Measurements from ENCODE around the gene RUNX1.

Gene RUNX1

DNA sequence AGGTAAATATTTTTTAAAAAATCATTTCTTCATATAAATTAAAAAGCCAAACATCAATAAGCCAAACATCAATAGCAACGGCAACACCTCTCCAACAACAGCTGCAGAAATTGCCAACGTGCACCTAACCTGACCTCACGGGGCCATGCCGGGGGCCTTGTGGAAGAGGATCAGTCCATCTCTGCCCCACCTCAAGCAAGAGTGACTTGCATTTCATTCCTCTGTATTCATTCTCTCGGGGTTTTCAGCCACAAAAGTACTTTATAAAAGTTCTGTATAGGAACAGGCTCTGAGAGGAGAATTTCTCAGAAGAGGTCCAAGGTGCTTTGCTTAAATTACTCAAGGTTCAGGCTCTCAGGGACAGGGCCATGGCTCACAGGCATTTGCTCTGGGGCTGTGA is 100.9 kb downstream of the RUNX1 start:
- no peak for ATAC-seq
- TF ChIP-seq PPARA (CRISPR knock-in tag; IDR thresholded peaks at IDR 0.05; ENCODE audit: borderline replicate concordance) (no peak), CSDC2 (CRISPR knock-in tag; IDR thresholded peaks at IDR 0.05) (no peak), OSR1 (CRISPR knock-in tag; IDR thresholded peaks at IDR 0.05) (no peak), ISL1 (CRISPR knock-in tag; IDR thresholded peaks at IDR 0.05) (no peak), ZFP3 (CRISPR knock-in tag; IDR thresholded peaks at IDR 0.05) (no peak), ZNF8 (CRISPR knock-in tag; IDR thresholded peaks at IDR 0.05) (no peak), ZNF70 (CRISPR knock-in tag; IDR thresholded peaks at IDR 0.05) (no peak)
- TF ChIP-seq, protein P1, sequence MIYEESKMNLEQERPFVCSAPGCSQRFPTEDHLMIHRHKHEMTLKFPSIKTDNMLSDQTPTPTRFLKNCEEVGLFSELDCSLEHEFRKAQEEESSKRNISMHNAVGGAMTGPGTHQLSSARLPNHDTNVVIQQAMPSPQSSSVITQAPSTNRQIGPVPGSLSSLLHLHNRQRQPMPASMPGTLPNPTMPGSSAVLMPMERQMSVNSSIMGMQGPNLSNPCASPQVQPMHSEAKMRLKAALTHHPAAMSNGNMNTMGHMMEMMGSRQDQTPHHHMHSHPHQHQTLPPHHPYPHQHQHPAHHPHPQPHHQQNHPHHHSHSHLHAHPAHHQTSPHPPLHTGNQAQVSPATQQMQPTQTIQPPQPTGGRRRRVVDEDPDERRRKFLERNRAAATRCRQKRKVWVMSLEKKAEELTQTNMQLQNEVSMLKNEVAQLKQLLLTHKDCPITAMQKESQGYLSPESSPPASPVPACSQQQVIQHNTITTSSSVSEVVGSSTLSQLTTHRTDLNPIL (CRISPR knock-in tag; IDR thresholded peaks at IDR 0.05; ENCODE audit: low read depth), result no peak
- TF ChIP-seq, protein P2, sequence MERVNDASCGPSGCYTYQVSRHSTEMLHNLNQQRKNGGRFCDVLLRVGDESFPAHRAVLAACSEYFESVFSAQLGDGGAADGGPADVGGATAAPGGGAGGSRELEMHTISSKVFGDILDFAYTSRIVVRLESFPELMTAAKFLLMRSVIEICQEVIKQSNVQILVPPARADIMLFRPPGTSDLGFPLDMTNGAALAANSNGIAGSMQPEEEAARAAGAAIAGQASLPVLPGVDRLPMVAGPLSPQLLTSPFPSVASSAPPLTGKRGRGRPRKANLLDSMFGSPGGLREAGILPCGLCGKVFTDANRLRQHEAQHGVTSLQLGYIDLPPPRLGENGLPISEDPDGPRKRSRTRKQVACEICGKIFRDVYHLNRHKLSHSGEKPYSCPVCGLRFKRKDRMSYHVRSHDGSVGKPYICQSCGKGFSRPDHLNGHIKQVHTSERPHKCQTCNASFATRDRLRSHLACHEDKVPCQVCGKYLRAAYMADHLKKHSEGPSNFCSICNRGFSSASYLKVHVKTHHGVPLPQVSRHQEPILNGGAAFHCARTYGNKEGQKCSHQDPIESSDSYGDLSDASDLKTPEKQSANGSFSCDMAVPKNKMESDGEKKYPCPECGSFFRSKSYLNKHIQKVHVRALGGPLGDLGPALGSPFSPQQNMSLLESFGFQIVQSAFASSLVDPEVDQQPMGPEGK (CRISPR knock-in tag; IDR thresholded peaks at IDR 0.05; ENCODE audit: borderline replicate concordance), result no peak

DNA sequence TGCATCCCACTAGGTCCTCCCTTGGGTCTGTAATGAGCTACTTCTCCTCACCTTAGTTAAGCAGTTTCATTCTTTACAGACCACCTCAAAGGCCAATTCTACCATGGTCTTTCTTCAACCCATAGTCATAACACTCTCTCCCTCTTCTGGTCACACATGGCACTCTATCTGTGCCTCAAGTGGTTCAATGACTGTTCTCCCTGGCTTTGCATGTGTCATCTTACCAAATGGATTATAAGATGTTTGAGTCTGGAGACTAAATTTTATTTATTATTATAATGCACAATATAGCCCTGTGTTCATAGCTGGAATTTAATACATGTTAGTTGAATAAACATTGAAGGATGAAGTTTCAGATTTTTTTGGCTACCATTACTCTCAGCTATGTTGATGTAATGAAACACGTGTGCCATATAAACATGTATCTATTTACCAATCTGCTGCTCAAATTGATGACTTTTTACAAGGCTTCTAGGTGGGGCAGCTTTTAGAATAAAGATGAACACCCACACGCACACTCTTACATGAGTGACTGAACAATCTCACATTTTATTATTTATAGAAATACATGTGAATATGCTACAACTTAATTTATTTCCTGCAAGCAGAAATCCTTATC is 102.1 kb downstream of the RUNX1 start:
- ATAC-seq, result no peak

DNA sequence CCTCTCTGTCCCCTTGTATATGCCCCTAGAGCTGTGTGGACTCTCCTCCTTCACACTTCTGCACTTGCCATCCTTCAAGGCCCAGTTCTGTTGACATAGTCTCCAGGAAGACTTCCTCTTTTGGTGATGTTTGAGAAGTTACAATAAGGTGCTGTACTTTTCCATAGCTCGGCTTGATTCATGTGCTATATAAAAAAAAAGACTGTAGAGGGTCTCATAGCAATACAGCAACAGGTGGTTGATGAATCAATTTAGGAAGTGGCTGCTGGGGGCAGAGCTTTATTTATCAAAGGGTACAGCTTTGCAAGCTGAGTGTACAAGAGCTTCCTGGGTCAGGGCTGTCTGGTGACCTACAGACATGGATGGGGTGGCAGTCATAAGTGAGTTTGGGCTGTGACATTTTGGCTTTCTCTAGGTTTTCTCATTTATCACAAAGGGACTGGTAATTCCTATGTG is 102.7 kb downstream of the RUNX1 start:
- ATAC-seq, result no peak

More for the DNA sequence above, 102.1 kb downstream of the RUNX1 start:
- TF ChIP-seq GLIS3 (CRISPR knock-in tag; IDR thresholded peaks at IDR 0.05) (no peak), CSDC2 (CRISPR knock-in tag; IDR thresholded peaks at IDR 0.05) (no peak)

DNA sequence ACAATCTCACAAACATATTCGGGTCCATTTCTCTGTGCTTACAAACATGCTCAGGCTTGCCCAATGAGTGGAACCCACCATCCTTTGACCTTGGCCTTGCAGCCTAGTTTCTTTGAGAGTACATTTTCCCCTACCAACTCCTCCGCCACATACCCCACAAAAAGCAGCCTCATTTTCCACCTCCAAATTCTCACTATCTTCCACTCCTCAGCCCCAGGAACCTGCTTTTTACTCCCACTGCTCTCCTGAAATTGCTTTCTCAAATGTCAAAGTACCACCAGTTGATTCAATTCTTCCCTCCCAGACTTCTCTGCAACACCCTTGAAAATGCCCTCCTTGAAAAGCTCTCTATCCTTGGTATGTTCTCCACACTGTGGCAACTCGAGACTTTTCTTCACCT is 103.8 kb downstream of the RUNX1 start:
- no peak for ATAC-seq

More for the DNA sequence above, 102.7 kb downstream of the RUNX1 start:
- TF ChIP-seq TCF4 (CRISPR knock-in tag; IDR thresholded peaks at IDR 0.05; ENCODE audit: borderline replicate concordance), result no peak
- no peak for TF ChIP-seq ZNF565 (CRISPR knock-in tag; conservative IDR thresholded peaks at IDR 0.05; ENCODE audit: low read depth)
- TF ChIP-seq BACH2 (CRISPR knock-in tag; IDR thresholded peaks at IDR 0.05; ENCODE audit: borderline replicate concordance), result no peak
- TF ChIP-seq ARNTL (CRISPR knock-in tag; IDR thresholded peaks at IDR 0.05; ENCODE audit: borderline replicate concordance, low read depth), result no peak

More for the DNA sequence above, 103.8 kb downstream of the RUNX1 start:
- TF ChIP-seq OSR1 (CRISPR knock-in tag; IDR thresholded peaks at IDR 0.05), result no peak
- no peak for TF ChIP-seq ZNF70 (CRISPR knock-in tag; IDR thresholded peaks at IDR 0.05)
- no peak for TF ChIP-seq TCF4 (CRISPR knock-in tag; IDR thresholded peaks at IDR 0.05; ENCODE audit: borderline replicate concordance)
- TF ChIP-seq GLIS3 (CRISPR knock-in tag; IDR thresholded peaks at IDR 0.05), result no peak
- TF ChIP-seq ZNF565 (CRISPR knock-in tag; conservative IDR thresholded peaks at IDR 0.05; ENCODE audit: low read depth), result no peak
- TF ChIP-seq ZFP30 (CRISPR knock-in tag; IDR thresholded peaks at IDR 0.05), result no peak
- TF ChIP-seq ZC3H10 (CRISPR knock-in tag; IDR thresholded peaks at IDR 0.05), result no peak
- no peak for TF ChIP-seq TOX (CRISPR knock-in tag; IDR thresholded peaks at IDR 0.05; ENCODE audit: borderline replicate concordance)
- TF ChIP-seq, protein P1 (CRISPR knock-in tag; IDR thresholded peaks at IDR 0.05; ENCODE audit: low read depth), result no peak
- no peak for TF ChIP-seq ARNTL (CRISPR knock-in tag; IDR thresholded peaks at IDR 0.05; ENCODE audit: borderline replicate concordance, low read depth)
- TF ChIP-seq, protein P3, sequence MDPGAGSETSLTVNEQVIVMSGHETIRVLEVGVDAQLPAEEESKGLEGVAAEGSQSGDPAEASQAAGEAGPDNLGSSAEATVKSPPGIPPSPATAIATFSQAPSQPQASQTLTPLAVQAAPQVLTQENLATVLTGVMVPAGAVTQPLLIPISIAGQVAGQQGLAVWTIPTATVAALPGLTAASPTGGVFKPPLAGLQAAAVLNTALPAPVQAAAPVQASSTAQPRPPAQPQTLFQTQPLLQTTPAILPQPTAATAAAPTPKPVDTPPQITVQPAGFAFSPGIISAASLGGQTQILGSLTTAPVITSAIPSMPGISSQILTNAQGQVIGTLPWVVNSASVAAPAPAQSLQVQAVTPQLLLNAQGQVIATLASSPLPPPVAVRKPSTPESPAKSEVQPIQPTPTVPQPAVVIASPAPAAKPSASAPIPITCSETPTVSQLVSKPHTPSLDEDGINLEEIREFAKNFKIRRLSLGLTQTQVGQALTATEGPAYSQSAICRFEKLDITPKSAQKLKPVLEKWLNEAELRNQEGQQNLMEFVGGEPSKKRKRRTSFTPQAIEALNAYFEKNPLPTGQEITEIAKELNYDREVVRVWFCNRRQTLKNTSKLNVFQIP (CRISPR knock-in tag; IDR thresholded peaks at IDR 0.05; ENCODE audit: borderline replicate concordance, low read depth), result no peak
- no peak for TF ChIP-seq SNAI2 (CRISPR knock-in tag; IDR thresholded peaks at IDR 0.05)
- TF ChIP-seq, protein P4, sequence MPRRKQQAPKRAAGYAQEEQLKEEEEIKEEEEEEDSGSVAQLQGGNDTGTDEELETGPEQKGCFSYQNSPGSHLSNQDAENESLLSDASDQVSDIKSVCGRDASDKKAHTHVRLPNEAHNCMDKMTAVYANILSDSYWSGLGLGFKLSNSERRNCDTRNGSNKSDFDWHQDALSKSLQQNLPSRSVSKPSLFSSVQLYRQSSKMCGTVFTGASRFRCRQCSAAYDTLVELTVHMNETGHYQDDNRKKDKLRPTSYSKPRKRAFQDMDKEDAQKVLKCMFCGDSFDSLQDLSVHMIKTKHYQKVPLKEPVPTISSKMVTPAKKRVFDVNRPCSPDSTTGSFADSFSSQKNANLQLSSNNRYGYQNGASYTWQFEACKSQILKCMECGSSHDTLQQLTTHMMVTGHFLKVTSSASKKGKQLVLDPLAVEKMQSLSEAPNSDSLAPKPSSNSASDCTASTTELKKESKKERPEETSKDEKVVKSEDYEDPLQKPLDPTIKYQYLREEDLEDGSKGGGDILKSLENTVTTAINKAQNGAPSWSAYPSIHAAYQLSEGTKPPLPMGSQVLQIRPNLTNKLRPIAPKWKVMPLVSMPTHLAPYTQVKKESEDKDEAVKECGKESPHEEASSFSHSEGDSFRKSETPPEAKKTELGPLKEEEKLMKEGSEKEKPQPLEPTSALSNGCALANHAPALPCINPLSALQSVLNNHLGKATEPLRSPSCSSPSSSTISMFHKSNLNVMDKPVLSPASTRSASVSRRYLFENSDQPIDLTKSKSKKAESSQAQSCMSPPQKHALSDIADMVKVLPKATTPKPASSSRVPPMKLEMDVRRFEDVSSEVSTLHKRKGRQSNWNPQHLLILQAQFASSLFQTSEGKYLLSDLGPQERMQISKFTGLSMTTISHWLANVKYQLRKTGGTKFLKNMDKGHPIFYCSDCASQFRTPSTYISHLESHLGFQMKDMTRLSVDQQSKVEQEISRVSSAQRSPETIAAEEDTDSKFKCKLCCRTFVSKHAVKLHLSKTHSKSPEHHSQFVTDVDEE (CRISPR knock-in tag; IDR thresholded peaks at IDR 0.05), result no peak
- no peak for TF ChIP-seq ZNF8 (CRISPR knock-in tag; IDR thresholded peaks at IDR 0.05)
- TF ChIP-seq ESRRG (CRISPR knock-in tag; IDR thresholded peaks at IDR 0.05), result no peak

All from SK-N-SH treated with all-trans-retinoic acid at 6 μM for 48 hours (cell line).